22Rv1 (cell line): ENCODE data around the gene SPIRE1.
"Not testable (repeated sequence)": the region's sequence is repeated elsewhere in the genome, so short reads cannot be mapped to it uniquely, and the experiment has no call there.

ENCODE experiments used
- H3K27ac ChIP-seq: fragments of 450-650 bp; 2 replicates; pipeline ENCODE4 v1.5.1; 2017
- ZFX ChIP-seq: fragments of 450-650 bp; IDR thresholded peaks from 2 replicates; pipeline ENCODE4 v1.6.1; 2017; ENCODE audit warnings: antibody characterized with exemption, borderline replicate concordance
- TF ChIP-seq, protein P1 (sequence below): fragments of 450-650 bp; IDR thresholded peaks from 2 replicates; pipeline ENCODE4 v1.5.1; 2017; ENCODE audit warnings: mild to moderate bottlenecking

Gene SPIRE1

GRCh38 chr18:12645751-12646203, 12.1 kb downstream of the SPIRE1 start:
- peak overlapping the region; percentile 48 for H3K27ac ChIP-seq
- TF ChIP-seq ZFX: no peak
- TF ChIP-seq, protein P1, sequence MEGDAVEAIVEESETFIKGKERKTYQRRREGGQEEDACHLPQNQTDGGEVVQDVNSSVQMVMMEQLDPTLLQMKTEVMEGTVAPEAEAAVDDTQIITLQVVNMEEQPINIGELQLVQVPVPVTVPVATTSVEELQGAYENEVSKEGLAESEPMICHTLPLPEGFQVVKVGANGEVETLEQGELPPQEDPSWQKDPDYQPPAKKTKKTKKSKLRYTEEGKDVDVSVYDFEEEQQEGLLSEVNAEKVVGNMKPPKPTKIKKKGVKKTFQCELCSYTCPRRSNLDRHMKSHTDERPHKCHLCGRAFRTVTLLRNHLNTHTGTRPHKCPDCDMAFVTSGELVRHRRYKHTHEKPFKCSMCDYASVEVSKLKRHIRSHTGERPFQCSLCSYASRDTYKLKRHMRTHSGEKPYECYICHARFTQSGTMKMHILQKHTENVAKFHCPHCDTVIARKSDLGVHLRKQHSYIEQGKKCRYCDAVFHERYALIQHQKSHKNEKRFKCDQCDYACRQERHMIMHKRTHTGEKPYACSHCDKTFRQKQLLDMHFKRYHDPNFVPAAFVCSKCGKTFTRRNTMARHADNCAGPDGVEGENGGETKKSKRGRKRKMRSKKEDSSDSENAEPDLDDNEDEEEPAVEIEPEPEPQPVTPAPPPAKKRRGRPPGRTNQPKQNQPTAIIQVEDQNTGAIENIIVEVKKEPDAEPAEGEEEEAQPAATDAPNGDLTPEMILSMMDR: no peak

DNA sequence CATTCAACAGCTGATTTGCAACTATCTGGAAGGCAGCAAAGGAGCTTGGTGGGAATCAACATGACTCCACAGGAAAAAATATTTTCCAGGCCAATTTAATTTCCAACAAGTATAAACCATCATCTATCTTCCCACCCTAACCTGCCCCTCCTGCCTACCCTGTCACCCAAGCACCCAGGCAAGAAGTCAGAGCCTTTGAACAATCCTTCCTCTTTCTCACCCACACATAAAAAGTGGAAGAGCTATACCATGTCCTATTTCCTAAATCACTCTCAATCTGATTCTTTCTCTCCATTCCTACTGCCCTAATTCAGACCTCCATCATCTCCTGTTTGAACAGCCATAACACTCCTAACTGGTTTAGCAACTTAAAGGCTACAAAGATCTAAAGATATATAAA, 12.7 kb downstream of the SPIRE1 start:
- peak overlapping the region; percentile 48 for H3K27ac ChIP-seq
- TF ChIP-seq ZFX: no peak
- TF ChIP-seq, protein P1: no peak

DNA sequence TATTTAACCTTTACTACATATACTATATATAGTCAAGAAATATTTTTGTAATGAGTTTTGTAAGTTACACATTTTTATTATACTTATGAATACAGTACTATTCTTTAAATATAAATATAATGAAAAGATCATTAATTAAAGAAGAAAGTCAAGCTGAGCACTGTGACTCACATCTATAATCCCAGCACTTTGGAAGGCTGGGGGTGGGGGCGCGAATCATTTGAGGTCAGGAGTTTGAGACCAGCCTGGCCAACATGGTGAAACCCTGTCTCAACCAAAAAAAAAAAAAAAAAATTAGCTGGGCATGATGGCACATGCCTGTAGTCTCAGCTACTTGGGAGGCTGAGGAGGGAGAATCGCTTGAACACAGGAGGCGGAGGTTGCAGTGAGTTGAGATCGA, 14.2 kb downstream of the SPIRE1 start:
- H3K27ac ChIP-seq: not testable (repeated sequence)

DNA sequence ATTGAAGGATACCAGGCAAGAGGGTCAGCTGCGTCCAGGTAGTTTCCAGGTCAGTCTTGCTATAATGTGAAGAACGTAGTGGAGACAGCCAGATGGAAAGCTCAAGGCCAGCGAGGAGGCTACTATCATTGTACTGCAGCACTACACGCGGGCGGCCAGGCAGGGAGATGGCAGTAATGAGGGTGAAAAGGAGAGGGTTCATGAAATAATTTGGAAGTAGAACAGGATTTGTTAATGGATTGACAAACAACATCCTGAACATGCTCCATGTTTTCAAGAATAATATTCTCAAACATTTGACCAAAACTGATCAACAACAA, 17.1 kb downstream of the SPIRE1 start:
- no peak overlapping the region for H3K27ac ChIP-seq
- TF ChIP-seq, protein P1: no peak
- no peak for TF ChIP-seq ZFX

GRCh38 chr18:12639990-12640880, 17.7 kb downstream of the SPIRE1 start:
- no peak overlapping the region for H3K27ac ChIP-seq
- no peak for TF ChIP-seq ZFX
- TF ChIP-seq, protein P1: no peak

DNA sequence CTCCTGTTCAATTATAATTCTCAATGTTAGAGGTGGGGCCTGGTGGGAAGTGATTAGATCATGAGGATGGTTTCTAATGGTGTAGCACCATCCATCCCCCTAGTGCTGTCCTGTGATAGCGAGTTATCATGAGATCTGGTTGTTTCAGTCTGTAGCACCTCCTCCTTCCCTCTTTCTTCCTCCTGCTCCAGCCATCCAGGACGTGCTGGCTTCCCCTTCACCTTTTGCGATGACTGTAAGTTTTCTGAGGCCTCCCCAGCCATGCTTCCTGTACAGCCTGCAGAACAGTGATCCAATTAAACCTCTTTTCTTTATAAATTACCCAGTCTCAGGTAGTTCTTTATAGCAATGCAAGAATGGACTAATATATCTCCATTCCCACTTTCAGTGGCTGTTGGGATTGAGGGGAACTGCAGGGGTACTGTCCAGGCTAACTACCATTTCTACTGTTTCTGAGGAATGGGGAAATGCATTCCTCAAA, 19.2 kb downstream of the SPIRE1 start:
- no peak overlapping the region for H3K27ac ChIP-seq
- TF ChIP-seq, protein P1: no peak
- no peak for TF ChIP-seq ZFX

DNA sequence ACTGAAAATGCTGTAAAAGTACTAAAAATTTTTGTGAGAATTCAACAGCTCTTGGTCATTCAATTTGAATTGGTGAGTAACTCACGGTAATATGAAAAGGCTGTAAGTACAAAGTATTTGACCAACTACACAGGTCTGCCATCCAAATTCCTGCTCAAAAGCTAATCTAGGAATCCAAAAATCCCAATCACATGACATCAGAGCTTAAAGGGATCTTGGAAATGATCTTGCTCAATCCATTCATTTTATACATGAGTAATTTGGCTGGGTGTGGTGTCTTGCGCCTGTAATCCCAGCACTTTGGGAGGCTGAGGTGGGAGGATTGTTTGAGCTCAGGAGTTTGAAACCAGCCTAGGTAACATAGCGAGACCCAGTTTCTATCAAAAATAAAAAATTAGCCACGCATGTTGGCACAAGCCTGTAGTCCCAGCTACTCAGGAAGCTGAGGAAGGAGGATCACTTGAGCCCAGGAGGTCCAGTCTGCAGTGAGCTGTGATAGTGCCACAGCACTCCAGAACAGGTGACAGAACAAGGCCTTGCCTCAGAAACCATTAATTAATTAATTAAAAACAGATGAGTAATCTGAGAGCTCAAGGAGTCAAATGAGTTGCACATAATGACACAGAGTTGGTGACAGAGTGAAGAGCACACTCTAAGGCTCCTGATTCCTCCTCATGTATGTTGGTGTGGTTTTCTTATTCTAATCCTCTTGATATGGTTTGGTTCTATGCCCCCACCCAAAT, 19.8 kb downstream of the SPIRE1 start:
- H3K27ac ChIP-seq: no peak overlapping the region
- TF ChIP-seq ZFX: no peak
- TF ChIP-seq, protein P1: no peak
